Measurements from ENCODE around the gene ZNF75A.

ZNF75A gene

DNA sequence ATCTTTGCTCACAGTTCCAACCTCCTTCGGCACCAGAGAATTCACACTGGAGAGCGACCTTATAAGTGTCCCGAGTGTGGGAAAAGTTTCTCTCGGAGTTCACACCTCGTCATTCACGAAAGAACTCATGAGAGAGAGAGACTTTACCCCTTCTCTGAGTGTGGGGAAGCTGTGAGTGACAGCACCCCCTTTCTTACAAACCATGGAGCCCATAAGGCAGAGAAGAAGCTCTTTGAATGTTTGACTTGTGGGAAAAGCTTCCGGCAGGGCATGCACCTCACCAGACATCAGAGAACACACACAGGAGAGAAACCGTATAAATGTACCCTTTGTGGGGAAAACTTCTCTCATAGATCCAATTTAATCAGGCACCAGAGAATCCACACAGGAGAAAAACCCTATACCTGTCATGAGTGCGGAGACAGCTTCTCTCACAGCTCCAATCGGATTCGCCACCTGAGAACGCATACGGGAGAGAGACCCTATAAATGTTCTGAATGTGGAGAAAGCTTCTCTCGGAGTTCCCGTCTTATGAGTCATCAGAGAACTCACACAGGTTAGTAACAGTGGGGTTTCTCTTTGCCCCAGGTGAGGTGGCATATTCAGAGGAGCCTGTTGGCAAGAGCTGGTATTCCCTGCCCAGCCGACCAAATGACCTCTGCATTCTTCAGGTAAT is 15.2 kb upstream of the ZNF75A start:
- no peak for DNase-seq

DNA sequence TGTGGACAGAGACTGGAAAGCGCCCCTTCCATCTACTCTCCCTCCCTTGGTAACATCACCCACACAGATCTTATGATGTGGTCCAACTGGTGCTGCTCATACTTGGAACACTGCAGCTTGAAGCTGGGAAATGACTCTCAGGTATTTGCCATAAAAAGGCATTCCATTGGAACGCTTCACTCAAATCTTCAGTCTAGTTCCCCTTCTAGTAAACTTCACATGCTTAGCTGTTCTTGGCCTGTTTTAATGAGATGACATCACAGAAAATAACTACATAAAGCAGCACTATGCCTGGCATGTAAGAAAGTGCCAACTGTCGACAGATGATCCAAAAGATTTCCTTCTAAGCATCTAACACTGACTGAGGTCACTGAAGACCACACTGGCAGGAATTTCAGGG is 12.7 kb upstream of the ZNF75A start:
- no peak for DNase-seq

DNA sequence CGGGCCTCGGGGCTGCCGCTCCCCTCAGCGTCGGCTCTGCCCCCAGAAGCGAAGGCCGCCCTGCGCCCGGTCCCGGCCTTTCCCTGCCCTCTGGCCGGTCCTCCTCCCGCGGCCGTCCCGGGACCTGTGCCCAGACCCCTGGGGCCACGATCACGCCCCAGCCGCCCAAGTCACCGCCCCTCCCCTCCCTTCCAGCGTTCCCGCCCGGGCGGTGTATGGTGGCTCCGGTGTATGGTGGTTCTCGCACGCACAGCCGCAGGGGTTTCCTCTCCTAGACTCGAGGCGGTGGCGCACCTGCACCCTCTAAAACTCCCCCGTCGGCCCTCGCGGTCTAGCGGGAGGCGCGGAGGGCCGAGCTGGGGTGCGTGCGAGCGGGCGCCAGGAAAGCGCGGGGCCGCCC is 10.1 kb upstream of the ZNF75A start:
- no peak for DNase-seq

DNA sequence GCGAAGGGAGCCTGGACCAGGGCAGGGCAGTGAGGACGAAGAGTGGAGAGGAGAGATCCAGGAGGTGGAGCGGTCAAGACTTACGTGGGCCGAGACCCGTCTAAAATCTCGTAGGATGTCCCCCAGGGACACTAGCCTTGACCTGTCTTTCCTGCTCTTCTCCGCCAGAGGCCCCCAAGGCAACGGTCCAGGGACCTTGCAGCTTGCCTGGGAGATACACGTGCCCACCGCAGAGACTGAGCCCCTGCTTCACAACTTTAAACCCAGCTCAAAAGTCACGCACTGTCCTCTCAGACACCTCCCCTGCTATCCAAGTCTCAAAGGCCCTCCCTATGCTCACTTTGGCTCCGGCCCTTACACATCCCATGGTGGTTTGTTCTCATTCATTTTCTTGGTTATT is 9.5 kb upstream of the ZNF75A start:
- DNase-seq = no peak

DNA sequence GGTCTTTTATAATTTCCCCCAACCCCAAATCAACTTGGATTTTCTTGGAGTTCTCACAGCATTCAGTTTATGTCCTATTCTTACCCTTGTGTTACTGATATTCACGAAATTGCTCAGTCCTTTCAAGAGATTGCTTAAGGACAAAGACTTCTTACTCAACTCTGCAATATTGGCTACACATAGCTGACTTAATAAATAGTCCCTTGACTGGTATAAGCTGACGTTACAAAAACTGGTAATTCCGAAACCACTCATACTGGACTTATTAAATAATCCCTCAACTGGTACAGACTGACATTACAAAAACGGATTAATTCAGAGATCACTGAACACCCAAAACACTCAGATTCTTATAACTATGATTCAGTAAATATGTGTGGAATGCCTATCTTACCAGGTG is 927 bp upstream of the ZNF75A start:
- no peak for DNase-seq

DNA sequence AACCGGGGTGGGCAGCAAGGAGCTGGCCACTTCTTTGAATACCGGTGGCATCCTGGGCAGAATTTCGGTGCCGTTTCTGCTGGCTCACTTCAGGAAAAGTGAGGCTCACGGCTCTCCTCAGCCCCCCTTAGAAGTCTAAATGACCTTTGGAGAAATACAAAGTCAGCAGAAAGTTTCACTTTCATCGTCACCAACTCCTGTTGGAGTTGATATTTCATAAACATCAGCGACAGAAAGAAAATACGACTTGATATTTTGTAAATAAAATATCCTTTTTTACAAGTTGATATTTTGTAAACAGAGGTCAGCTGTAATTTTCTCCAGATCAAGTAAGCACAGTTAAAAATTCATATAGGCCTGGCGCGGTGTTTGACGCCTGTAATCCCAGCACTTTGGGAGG is 781 bp downstream of the ZNF75A start:
- DNase-seq = no peak

DNA sequence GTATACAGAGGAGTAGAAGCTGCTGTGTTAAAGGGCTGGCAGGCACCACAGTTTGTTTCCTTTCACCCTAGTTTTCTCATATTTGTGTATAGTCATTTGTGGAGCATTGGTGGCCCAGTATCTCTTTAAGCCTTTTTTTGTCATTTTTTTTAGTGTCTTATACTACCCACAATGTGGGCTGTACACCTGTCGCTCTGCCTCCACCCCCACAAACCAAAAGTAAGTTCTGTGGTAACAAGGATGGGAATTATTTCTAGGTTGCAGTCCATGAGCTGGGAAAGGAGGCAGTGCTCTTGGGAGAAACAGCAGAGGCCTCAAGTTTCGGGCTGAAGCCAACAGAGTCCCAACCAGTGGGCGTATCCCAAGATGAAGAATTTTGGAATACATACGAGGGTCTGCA is 6.2 kb downstream of the ZNF75A start:
- no peak for DNase-seq

DNA sequence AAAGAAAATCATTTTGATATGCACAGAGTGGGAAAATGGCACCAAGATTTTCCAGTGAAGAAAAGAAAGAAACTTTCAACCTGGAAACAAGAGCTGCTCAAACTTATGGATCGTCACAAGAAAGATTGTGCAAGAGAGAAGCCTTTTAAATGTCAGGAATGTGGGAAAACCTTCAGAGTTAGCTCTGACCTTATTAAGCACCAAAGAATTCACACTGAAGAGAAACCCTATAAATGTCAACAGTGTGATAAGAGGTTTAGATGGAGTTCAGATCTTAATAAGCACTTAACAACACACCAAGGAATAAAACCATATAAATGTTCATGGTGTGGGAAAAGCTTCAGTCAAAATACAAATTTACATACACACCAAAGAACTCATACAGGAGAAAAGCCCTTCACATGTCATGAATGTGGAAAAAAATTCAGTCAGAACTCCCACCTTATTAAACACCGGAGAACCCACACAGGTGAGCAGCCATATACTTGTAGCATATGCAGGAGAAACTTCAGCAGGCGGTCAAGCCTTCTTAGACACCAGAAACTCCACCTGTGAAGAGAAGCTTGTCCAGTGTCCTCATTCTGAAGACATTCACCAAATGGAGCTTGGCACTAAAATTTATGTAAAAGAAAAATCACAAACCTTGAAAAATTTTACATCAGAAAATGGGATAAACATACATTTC is 12.2 kb downstream of the ZNF75A start:
- DNase-seq = no peak

DNA sequence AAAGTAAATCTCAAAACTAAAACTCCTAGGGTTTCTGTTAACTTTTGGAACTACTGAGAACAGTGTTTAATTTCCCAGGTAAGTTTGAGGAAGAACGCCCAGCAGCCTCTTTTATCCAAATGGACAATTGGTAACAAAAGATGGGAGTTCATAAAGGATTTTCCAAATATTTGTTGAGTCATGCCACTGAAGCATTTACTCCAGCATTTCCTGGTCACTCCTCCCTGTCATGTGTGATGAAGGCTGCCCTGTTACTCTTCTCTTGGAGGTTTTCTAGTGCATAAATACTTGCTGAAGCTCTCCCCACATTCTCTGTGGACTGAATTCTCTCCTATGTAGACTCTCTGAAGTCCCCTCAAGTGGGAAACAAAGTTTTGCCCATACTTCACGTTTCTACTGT is 16.5 kb downstream of the ZNF75A start:
- no peak for DNase-seq

DNA sequence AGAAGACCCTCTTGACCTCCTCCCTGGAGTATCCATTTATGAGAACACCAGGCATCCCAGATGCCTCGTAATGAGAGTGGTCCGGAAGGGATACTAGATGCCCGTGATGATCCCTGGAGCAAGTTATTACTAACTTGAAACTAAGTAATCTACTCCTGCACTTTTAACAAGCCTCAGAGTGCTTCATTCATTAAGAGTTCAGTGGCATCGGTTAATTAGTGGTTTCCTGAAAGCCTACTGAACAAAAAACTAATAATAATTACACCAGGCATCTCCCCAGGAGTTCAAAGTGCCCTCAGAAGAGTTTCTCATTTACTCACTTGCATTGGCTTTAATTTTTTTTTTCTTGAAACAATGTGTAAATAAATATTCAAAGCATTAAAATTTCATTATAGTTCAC is 22.2 kb downstream of the ZNF75A start:
- no peak for DNase-seq

DNA sequence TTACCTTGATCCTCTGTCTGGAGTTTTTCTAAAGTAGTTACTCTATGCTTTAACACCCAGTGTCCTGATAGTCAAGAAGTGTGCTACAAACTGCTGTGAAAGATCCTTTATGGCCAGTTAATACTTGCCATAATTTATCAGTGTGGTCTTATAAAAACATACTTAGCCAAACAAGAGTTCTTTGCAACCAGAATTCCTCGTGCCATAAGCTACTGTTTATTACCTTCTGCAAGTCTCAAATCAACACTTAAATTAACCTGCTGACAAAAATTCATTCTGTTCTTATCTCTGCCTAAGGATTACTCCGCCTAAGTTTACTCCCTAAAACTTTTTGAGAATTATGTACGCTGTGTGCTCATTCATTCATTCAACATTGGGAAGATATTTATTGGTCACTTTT is 22.8 kb downstream of the ZNF75A start:
- no peak for DNase-seq

DNA sequence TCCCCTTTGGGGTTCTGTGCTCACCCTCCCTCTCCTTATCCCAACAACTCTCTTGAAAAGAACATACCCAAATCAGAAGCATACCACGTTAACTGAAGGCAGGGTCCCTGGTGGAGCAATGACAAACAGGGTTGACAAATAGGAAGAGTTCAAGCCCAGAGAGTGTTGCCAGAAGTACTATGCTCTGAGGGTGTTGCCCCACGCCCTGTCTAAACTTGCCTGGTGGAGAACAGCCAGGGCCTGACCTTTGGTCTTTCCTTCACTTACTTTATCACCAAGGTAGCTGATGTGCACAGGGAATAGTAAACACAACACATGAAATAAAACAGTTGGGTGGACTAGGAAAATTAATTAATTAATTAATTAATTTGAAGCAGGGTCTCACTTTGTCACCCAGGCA is 23.3 kb downstream of the ZNF75A start:
- DNase-seq = no peak

DNA sequence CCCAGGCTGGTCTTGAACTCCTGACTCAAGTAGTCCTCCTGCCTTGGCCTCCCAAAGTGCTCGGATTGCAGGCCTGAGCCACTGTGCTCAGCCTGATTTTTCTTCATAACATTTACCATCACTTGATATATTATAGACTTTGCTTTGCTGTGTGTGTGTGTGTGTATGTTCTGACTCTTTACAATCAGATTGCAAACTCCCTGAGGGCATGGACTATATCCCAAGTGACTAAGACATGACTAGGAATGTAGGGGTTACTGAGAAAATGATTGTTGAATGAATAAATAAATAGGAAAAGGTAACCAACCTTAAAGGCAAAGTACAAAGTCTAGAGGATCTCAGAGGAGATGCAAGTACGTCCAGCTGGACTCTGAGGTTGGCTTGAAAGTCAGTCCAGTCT is 40.7 kb downstream of the ZNF75A start:
- DNase-seq = no peak

DNA sequence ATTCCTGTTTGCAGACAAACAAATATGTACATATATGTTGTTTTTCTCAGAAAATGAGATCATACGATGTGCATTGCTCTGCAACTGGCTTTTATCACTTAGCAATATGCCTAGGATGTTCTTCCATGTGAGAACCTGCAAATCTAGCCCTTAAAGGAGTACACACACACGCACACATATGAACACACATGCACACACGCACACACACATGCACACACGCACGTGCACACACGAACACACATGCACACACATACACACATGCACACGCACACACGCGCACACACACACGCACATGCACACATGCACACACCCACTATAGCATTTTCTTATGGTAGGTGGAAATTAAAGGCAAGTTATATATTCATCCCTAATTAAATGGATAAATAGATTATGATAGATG is 42.3 kb downstream of the ZNF75A start:
- DNase-seq = no peak

DNA sequence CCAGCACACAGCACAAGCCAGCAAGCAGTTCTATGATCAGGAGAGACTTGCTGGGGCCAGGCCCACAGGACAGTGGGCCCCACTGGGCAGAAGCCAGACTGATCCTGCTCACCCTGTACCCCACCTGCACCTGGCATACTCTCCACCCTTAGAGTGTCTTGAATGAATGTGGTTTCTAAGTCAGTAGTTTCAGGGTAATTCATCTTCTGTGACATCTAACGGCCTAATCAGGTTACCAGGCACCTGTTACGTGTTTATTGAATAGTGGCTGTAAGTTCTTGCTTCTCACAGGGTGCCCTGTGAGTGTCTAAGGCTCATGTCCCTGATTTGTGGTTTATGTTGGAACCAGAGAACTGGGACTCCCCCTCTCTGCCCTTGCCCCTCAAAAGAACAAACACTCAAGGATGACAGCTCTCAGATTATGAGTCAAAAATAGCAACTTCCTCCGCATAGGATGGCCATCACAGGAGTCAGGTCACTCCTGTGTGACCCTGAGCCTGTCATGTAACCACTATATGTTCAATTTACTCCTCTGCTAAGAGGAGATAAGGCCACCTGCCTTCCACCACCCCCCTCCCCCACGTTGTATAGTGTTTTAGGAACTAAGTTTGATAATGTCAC is 43.4 kb downstream of the ZNF75A start:
- DNase-seq = no peak

DNA sequence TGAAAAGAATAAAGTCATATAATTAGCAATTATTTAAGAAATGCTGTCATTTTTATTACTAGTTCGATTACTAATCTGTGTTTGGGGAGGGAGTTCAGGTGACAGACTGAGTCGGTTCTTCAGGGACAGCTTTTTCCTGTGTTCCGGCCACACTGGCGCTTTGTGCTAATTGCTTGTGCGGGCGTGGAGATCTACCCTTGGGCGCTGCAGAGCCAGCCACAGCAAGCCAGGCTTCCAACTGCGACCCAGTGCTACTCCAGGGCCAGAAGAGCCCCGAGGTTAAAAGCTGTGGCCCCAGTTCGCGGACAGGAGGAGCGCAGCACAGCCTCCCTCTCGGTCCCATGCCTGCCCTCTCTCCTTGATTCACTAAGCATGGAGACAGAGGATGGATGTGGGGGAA is 43.9 kb downstream of the ZNF75A start:
- DNase-seq = no peak

DNA sequence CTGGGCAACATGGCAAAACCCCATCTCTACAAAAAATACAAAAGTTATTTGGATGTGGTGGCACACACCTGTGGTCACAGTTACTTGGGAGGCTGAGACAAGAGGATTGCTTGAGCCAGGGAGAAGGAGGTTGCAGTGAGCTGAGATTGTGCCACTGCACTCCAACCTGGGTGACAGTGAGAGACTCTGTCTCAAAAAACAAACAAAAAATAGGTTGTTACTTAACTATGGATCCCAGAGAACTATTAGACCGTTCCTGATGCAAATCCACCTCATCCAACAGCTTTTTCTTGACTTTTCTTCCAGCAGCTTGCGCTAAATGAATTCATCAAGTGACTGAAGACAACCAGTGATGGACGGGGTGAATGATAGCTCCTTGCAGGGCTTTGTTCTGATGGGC is 50.3 kb downstream of the ZNF75A start, which contains the start of gene OR2C1:
OR2C1 (plus strand) TSS at position 301 of the 400 bp plus-strand sequence; CDS start at position 353, 52 bp downstream.
- DNase-seq = no peak

DNA sequence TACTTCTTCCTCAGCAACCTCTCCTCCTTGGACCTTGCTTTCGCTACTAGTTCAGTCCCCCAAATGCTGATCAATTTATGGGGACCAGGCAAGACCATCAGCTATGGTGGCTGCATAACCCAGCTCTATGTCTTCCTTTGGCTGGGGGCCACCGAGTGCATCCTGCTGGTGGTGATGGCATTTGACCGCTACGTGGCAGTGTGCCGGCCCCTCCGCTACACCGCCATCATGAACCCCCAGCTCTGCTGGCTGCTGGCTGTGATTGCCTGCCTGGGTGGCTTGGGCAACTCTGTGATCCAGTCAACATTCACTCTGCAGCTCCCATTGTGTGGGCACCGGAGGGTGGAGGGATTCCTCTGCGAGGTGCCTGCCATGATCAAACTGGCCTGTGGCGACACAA is 50.8 kb downstream of the ZNF75A start:
- no peak for DNase-seq

DNA sequence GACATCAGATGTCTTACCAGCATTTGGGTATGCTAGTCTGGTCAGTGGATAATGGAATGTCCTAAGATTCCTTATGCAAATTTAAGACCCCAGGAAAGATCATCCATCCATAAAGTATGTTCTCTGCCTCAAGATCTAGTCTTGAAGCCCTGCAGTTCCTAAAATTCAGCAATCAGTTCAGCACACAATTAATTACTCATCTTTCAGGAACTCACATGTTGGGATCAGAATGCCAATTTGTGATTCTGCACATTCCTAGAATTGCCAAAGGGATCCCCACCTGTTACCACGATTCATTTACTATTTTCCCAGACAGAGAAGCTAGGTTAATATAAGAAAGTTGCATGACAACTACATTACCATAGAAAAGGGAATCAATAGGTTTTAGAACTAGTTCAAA is 53.6 kb downstream of the ZNF75A start:
- no peak for DNase-seq

DNA sequence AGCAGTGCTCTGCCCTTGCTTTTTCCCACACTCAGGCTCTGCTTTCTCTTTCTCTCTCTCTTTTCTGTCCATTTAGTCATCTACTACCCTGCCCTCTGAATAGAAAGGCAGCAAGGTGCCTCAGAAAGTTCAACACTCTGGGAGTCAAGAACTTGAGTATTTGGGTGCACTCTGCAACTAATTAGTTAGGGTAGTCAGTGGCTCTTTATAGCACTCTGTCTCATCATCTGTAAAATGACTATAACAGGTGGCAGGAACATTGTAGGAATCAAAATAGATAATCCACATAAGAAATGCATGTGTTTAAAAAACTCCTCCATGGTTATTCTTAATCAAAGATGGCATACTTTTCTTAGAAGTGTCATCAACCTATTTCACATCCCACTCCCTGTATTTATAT is 57.6 kb downstream of the ZNF75A start:
- DNase-seq = no peak

DNA sequence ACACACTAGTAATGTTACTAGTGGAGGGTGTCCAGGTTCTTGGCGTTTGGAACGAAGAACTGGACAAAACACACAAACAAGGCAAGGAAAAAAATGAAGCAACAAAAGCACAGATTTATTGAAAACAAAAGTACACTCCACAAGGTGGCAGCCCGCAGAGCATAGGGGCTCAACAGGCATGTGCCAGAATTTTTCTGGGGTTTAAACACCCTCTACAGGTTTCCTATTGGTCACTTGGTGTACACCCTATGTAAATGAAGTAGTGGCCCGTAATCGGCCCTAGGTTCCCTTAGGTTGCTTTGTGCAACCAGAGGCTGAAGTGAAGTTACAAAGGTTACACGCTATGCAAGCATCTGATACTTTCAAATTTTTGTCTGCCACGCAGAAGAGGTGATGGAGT is 58.5 kb downstream of the ZNF75A start:
- no peak for DNase-seq

DNA sequence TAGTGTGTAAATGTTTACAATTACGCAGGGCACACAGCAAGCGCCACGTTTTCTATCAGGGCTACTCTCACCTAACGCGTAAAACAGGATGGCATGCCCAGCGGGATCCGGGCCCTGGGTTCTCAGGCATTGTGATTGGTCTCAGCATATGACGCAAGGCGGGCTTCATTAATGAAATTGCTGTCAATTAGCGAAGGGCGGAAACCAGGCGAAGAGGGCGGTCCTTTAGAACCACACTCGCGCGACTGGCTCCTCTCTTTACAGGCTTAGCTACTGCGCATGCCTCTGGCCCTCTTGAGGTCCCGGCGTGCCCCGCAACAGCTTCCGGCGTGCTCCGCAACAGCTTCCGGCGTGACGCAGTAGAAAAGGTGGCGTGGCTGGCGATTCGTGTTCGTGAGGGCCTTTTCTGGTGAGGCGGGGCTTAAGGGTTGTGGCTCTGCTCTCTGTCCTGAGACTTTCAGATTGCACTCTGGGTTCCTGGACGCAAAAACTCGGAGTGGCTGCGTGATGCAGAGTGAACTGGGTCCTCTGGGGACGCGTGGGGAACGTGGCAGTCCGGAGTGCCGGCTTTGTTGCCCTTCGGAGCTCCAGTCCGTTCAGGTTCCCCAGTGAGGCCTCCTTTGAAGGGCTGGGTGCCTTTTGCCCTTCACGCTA is 59.6 kb downstream of the ZNF75A start:
- DNase-seq = no peak

All from NK-92 treated with Interleukin-12 subunit alpha and Interleukin-12 subunit beta, amount 100 ng/mL, for 24 hours (cell line).